NB4 (cell line): ENCODE data around the gene NGLY1.

Experiments
- CTCF ChIP-seq: IDR thresholded peaks from one replicate; pipeline ENCODE4 v1.5.1; 2012; ENCODE audit warnings: low read depth, low read length
- MAX ChIP-seq: IDR thresholded peaks from 2 replicates; pipeline ENCODE4 v1.6.1; 2011; ENCODE audit warnings: low read depth, low read length
- MYC ChIP-seq: IDR thresholded peaks from 2 replicates; pipeline ENCODE4 v1.6.1; 2011; ENCODE audit warnings: low read depth, low read length
- POLR2A ChIP-seq: IDR thresholded peaks from 2 replicates; pipeline ENCODE4 v1.6.1; 2011; ENCODE audit warnings: mild to moderate bottlenecking; ENCODE audit not compliant: insufficient read length; ENCODE audit errors: extremely low read depth

- TF ChIP-seq CTCF (no peak), POLR2A (no peak), MYC (no peak), MAX (no peak)
These were observed 2.6 kb upstream of the NGLY1 start for GRCh38 chr3:25785826-25786225.
